Peyer's patch (tissue), 4 donors: ENCODE data around the gene UBAC2. TPM values are rescaled to one million over a fixed set of nuclear protein-coding genes. Genes with fewer than 3 reads are reported as not detected.
A peak's percentile ranks its signal among the peaks of the same experiment; 100 is the strongest.

ENCODE experiments used
- DNase-seq, 3 donors: peaks; one replicate each; pipeline ENCODE4 v3.0.0-alpha.2; 2017 to 2019
- H3K27ac ChIP-seq, 4 donors: fragments of 200-600 bp; sonication (generic); one replicate each; pipeline ENCODE4 v1.5.1; 2016 to 2019
- H3K27me3 ChIP-seq, 2 donors: fragments of 200-600 bp; sonication (generic); one replicate each; pipeline ENCODE4 v1.5.1; 2019
- H3K36me3 ChIP-seq, 3 donors: fragments of 200-600 bp; sonication (generic); one replicate each; pipeline ENCODE4 v1.5.1; 2016 to 2019
- H3K4me1 ChIP-seq, 4 donors: fragments of 200-600 bp; sonication (generic); one replicate each; pipeline ENCODE4 v1.5.1; 2016 to 2019
- H3K4me3 ChIP-seq, 4 donors: fragments of 200-600 bp; sonication (generic); 1 replicate in 3 of 4; 2 replicates in 1 of 4; pipeline ENCODE4 v1.5.1; 2016 to 2019; ENCODE audit warnings: mild to moderate bottlenecking in 1 of 4
- H3K9me3 ChIP-seq, 4 donors: fragments of 200-600 bp; sonication (generic); one replicate each; pipeline ENCODE4 v1.5.1; 2016 to 2019; ENCODE audit warnings: mild to moderate bottlenecking in 1 of 4
- CTCF ChIP-seq, 6 experiments: fragments of 450-650 bp in 4 of 6; fragments of 200-600 bp in 2 of 6; sonication (generic) in 1 of 6; IDR thresholded peaks; one replicate each; pipeline ENCODE4 v1.5.1; 2017 to 2019; ENCODE audit warnings: antibody characterized with exemption in 6 of 6, mild to moderate bottlenecking in 3 of 6, moderate library complexity in 1 of 6
- POLR2A ChIP-seq, 2 donors: fragments of 450-650 bp; IDR thresholded peaks; one replicate each; pipeline ENCODE4 v1.5.1; 2017; ENCODE audit warnings: antibody characterized with exemption in 2 of 2, mild to moderate bottlenecking in 2 of 2, moderate library complexity in 2 of 2
- total RNA-seq, 4 donors: library from RNA; depleted of rRNA; stranded (reverse); fragments of >200 nt; gene quantifications; one replicate each; pipeline ENCODE4 v1.1.0, GENCODE V29; 2016

UBAC2 gene
- total RNA-seq, 4 donors from 2014 or later = 38.8 to 67.8 (median 63.4) TPM

GRCh38 chr13:99356262-99357091, 155.8 kb downstream of the UBAC2 start:
- Histone ChIP-seq H3K36me3 (no peaks in the 10 kb centered on the region), H3K4me3 (peak overlapping the region in 2 of 4 donors; percentile 11 to 18), H3K9me3 (no peaks in the 10 kb centered on the region), H3K27ac (peak overlapping the region; percentile 70 to 88 (median 86)), H3K4me1 (peaks cover 0 to 51% (median 26%) of the 10 kb centered on the region in 4 donors), H3K27me3 (no peaks in the 10 kb centered on the region)
- TF ChIP-seq POLR2A (IDR thresholded peaks at IDR 0.05) (no peak), CTCF (IDR thresholded peaks at IDR 0.05) (no peak)
- peak; percentile 63 to 87 (median 72) for DNase-seq

- DNase-seq = no peak
Measured at GRCh38 chr13:99357131-99357596, 156.5 kb downstream of the UBAC2 start.

DNA sequence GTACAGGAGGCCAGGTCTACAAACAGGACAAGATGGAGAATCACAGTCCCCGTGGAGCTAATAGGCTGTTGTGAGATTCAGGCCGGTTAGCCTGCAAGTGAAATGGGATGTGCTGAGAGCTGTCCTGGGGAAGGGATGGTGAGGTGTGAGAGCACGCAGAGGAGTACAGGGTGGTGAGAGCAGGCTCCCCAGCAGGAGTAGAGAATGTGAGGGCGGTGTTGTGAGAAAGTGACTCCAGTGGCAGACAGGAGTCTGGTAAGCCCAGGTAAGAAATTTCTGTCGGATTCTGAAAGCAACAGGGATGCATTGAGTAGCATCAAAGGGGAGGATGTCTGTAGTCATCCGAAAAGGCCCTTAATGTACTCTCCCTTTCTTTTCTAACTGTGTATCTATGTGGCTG, 157.3 kb downstream of the UBAC2 start:
- H3K36me3 ChIP-seq = no peaks in the 10 kb centered on the region
- no peaks in the 10 kb centered on the region for H3K9me3 ChIP-seq
- no peak for DNase-seq
- peaks cover 0 to 51% (median 26%) of the 10 kb centered on the region in 4 donors for H3K4me1 ChIP-seq
- H3K4me3 ChIP-seq = no peak overlapping the region
- H3K27me3 ChIP-seq = no peaks in the 10 kb centered on the region
- H3K27ac ChIP-seq = peak overlapping the region; percentile 70 to 88 (median 86)
- no peak for TF ChIP-seq POLR2A (IDR thresholded peaks at IDR 0.05)
- TF ChIP-seq CTCF (IDR thresholded peaks at IDR 0.05) = no peak

More at GRCh38 chr13:99357131-99357596, 156.5 kb downstream of the UBAC2 start:
- no peaks in the 10 kb centered on the region for H3K36me3 ChIP-seq
- H3K27ac ChIP-seq = peak overlapping the region; percentile 70 to 88 (median 86)
- TF ChIP-seq POLR2A (IDR thresholded peaks at IDR 0.05) (no peak), CTCF (IDR thresholded peaks at IDR 0.05) (no peak)
- H3K27me3 ChIP-seq = no peaks in the 10 kb centered on the region
- H3K9me3 ChIP-seq = no peaks in the 10 kb centered on the region
- peaks cover 0 to 51% (median 26%) of the 10 kb centered on the region in 4 donors for H3K4me1 ChIP-seq
- no peak overlapping the region for H3K4me3 ChIP-seq

GRCh38 chr13:99359528-99359927, 158.9 kb downstream of the UBAC2 start:
- Histone ChIP-seq H3K27ac (peak overlapping the region; percentile 6 to 86 (median 78)), H3K4me1 (peaks cover 0 to 42% (median 21%) of the 10 kb centered on the region in 4 donors), H3K9me3 (no peaks in the 10 kb centered on the region), H3K27me3 (no peaks in the 10 kb centered on the region), H3K4me3 (no peak overlapping the region), H3K36me3 (no peaks in the 10 kb centered on the region)
- no peak for TF ChIP-seq CTCF (IDR thresholded peaks at IDR 0.05)
- TF ChIP-seq POLR2A (IDR thresholded peaks at IDR 0.05) = no peak
- DNase-seq = peak in 1 of 3 donors; percentile 39

GRCh38 chr13:99360696-99361095, 160.0 kb downstream of the UBAC2 start:
- no peak for TF ChIP-seq POLR2A (IDR thresholded peaks at IDR 0.05)
- TF ChIP-seq CTCF (IDR thresholded peaks at IDR 0.05) = no peak
- Histone ChIP-seq H3K36me3 (no peaks in the 10 kb centered on the region), H3K9me3 (no peaks in the 10 kb centered on the region), H3K27ac (peak overlapping the region in 3 of 4 donors; percentile 17 to 86 (median 85)), H3K4me1 (peaks cover 0 to 33% (median 14%) of the 10 kb centered on the region in 4 donors), H3K27me3 (no peaks in the 10 kb centered on the region), H3K4me3 (no peak overlapping the region)
- no peak for DNase-seq
